ENCODE measurements around the gene RETREG3. TPM values are rescaled to one million over a fixed set of nuclear protein-coding genes. Genes with fewer than 3 reads are reported as not detected.

Gene RETREG3
- total RNA-seq, 4 donors from 2014 or later: 50.6 to 65.8 (median 54.4) TPM

DNA sequence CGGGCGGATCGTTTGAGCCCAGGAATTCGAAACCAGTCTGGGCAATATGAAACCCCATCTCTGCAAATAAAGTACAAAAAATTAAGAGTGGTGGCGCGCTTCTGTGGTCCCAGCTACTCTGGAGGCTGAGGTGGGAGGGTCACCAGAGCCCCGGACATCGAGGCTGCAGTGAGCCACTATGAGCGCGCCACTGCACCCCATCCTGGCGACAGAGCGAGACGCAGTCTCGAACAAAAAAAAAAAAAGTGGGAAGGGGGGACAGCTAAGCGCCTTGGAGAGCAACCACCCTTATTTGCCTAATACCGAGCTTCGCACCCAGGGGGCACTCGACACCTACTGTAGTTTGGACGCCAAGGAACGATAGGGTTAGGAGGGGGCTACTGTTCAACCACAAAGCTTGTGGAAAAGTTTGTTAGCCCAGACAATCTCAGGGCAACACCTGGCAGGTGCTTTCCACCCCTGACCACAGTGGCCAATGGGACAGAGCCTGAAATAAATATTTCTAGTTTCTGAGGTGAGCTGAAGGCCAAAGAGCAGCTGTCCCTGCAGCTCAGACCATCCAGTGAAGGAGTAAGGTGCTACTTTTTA lies 30.8 kb downstream of the RETREG3 start:
- H3K27me3 ChIP-seq: no peaks in the 10 kb centered on the region
- H3K4me1 ChIP-seq: peaks cover 3 to 29% (median 10%) of the 10 kb centered on the region in 3 donors
- peak overlapping the region; percentile 68 to 90 (median 86) for H3K27ac ChIP-seq
- peak overlapping the region; percentile 35 to 70 for H3K4me3 ChIP-seq
- WGBS, 2 donors (ENCODE audit: low coverage in 1 of 2): 0% methylated on average over 5 to 9 of the region's 20 CpGs
- TF ChIP-seq, protein P1, sequence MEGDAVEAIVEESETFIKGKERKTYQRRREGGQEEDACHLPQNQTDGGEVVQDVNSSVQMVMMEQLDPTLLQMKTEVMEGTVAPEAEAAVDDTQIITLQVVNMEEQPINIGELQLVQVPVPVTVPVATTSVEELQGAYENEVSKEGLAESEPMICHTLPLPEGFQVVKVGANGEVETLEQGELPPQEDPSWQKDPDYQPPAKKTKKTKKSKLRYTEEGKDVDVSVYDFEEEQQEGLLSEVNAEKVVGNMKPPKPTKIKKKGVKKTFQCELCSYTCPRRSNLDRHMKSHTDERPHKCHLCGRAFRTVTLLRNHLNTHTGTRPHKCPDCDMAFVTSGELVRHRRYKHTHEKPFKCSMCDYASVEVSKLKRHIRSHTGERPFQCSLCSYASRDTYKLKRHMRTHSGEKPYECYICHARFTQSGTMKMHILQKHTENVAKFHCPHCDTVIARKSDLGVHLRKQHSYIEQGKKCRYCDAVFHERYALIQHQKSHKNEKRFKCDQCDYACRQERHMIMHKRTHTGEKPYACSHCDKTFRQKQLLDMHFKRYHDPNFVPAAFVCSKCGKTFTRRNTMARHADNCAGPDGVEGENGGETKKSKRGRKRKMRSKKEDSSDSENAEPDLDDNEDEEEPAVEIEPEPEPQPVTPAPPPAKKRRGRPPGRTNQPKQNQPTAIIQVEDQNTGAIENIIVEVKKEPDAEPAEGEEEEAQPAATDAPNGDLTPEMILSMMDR (IDR thresholded peaks at IDR 0.05): peak; percentile 59 to 82 (median 73)
- TF ChIP-seq EP300 (IDR thresholded peaks at IDR 0.05): no peak
- H3K9me3 ChIP-seq: no peaks in the 10 kb centered on the region
- H3K36me3 ChIP-seq: peaks cover 0 to 61% of the 10 kb centered on the region in 2 donors
- ATAC-seq: peak; percentile 57

DNA sequence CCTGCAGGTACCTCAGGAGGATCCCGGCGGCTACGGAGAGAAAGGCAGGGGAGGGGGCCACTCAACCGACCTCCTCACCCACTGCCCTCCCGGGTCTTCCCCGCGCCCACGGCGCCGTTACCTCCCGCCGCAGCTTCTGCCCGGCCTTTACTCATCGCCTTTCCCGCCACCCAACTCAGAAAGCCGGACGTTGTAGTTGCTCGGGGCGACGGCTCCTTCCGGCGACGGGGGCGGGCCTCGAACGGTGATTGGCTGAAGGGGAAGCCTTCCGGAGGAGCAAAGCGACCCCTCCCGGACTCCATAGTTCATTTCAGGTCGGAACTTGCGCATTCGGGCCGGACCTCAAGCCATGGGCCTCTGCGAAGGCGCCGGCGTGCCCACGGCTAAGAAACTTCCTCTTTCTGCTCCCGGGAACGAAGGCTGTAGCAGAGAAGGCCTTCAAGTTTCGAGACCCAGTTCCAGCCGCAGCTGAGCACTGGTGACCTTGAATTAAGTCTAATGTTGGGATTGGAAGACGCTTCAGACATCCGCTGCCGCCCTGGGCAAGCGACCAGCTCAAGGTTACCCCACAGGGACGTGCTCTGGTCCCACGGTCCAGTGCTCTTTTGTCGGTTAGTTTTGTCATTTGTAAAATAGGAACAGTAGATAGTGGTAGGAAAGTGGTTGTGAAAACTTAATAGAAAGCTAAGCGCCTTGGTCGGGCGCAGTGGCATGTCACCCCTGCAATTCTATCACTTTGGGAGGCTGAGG lies 31.5 kb downstream of the RETREG3 start, which contains the start of gene PSMC3IP:
Gene PSMC3IP (minus strand): TSS at position 198 of the 750 bp plus-strand sequence. CDS start 43 bp downstream, at position 155.
- H3K9me3 ChIP-seq: no peaks in the 10 kb centered on the region
- ATAC-seq: peak; percentile 95
- peak; percentile 90 for TF ChIP-seq POLR2AphosphoS5 (IDR thresholded peaks at IDR 0.05)
- TF ChIP-seq, protein P1 (IDR thresholded peaks at IDR 0.05): peak in 3 of 4 experiments; percentile 35 to 62 (median 39)
- TF ChIP-seq EP300 (IDR thresholded peaks at IDR 0.05): no peak
- peak; percentile 59 to 64 for TF ChIP-seq POLR2A (IDR thresholded peaks at IDR 0.05)
- peak within 1 kb of the TSS; percentile 68 to 90 (median 86) for H3K27ac ChIP-seq
- H3K4me1 ChIP-seq: peaks cover 3 to 29% (median 10%) of the 10 kb centered on the region in 3 donors
- peaks cover 0 to 61% of the 10 kb centered on the region in 2 donors for H3K36me3 ChIP-seq
- H3K27me3 ChIP-seq: no peaks in the 10 kb centered on the region
- H3K4me3 ChIP-seq: peak within 1 kb of the TSS; percentile 35 to 70
- 0% methylated on average over 8 to 11 of the region's 52 CpGs for WGBS, 2 donors (ENCODE audit: low coverage in 1 of 2)

DNA sequence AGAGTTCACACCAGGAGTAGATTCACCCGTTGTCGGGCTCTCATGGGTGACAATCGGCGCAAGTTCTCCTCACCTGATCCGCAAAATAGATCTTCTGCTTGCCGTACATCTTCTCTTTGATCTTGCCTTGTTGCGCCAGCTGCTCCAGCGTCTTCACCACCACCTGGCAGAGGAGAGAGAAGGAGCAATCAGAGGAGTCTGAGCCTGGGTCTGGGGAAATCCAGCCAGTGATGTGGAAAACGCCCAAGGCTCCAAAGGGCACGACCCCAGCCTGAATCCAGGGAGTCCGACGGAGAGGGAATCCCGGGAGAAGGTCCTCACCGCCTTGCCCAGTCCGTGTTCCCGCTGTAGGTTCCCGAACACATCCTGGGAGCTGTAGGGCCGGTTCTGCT lies 32.0 kb downstream of the RETREG3 start:
- H3K36me3 ChIP-seq: peaks cover 0 to 61% of the 10 kb centered on the region in 2 donors
- peak overlapping the region; percentile 35 to 70 for H3K4me3 ChIP-seq
- 0% methylated on average over 6 of the region's 18 CpGs; no CpG with 5 or more reads in 1 of the 2 donors for WGBS, 2 donors (ENCODE audit: low coverage in 1 of 2)
- no peak for ATAC-seq
- H3K9me3 ChIP-seq: no peaks in the 10 kb centered on the region
- TF ChIP-seq, protein P1 (IDR thresholded peaks at IDR 0.05): no peak
- no peak for TF ChIP-seq POLR2AphosphoS5 (IDR thresholded peaks at IDR 0.05)
- TF ChIP-seq POLR2A (IDR thresholded peaks at IDR 0.05): no peak
- TF ChIP-seq EP300 (IDR thresholded peaks at IDR 0.05): no peak
- peak overlapping the region in 3 of 4 donors; percentile 86 to 90 (median 87) for H3K27ac ChIP-seq
- H3K27me3 ChIP-seq: no peaks in the 10 kb centered on the region
- H3K4me1 ChIP-seq: peaks cover 3 to 29% (median 10%) of the 10 kb centered on the region in 3 donors

DNA sequence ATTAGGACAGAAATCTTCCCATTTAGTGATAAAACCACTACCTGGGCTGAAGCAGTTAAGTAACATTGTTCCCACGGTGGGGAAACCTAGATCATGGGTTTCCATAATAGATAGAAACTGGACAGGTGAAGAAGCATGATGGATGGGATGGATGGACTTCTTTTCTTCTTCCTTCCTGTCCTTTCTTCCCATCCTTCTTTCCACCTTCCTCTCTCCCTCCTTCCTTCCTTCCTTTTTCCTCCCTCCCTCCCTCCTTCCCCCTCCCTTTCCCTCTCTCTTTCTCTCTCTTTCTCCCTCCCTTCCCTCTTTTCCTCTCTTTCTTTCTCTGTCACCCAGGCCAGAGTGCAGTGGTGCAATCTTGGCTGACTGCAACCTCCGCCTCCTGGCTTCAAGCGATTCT lies 34.7 kb downstream of the RETREG3 start:
- Histone ChIP-seq H3K9me3 (no peaks in the 10 kb centered on the region), H3K36me3 (peaks cover 0 to 61% of the 10 kb centered on the region in 2 donors), H3K27me3 (no peaks in the 10 kb centered on the region), H3K27ac (no peak overlapping the region), H3K4me3 (no peak overlapping the region), H3K4me1 (peaks cover 3 to 29% (median 10%) of the 10 kb centered on the region in 3 donors)
- WGBS, 2 donors (ENCODE audit: low coverage in 1 of 2): 60 to 76% methylated on average over 1 to 3 of the region's 3 CpGs
- TF ChIP-seq, protein P1 (IDR thresholded peaks at IDR 0.05): no peak
- no peak for TF ChIP-seq EP300 (IDR thresholded peaks at IDR 0.05)
- TF ChIP-seq POLR2A (IDR thresholded peaks at IDR 0.05): no peak
- no peak for TF ChIP-seq POLR2AphosphoS5 (IDR thresholded peaks at IDR 0.05)
- ATAC-seq: no peak
